Epithelial cell of proximal tubule (primary cell): Measurements from ENCODE around the gene TBC1D20. TPM values are rescaled to one million over a fixed set of nuclear protein-coding genes. Genes with fewer than 3 reads are reported as not detected.
"Not testable (repeated sequence)": the region's sequence is repeated elsewhere in the genome, so short reads cannot be mapped to it uniquely, and the experiment has no call there.

Experiments
- DNase-seq: peaks from one replicate; pipeline ENCODE4 v3.0.0-alpha.2; 2011; ENCODE audit warnings: low read depth
- H3K4me3 ChIP-seq: 2 replicates; pipeline ENCODE4 v1.5.1; 2011; ENCODE audit warnings: low read depth, mild to moderate bottlenecking, low read length
- CTCF ChIP-seq: conservative IDR thresholded peaks from 2 replicates; pipeline ENCODE4 v1.5.1; 2012; ENCODE audit warnings: low read depth, mild to moderate bottlenecking, low read length
- total RNA-seq: library from RNA; depleted of rRNA; stranded (reverse); fragments of >200 nt; gene quantifications from 2 replicates; pipeline ENCODE4 v1.2.3, GENCODE V29; 2015

The TBC1D20 gene
- total RNA-seq, 1 donor from 2014 or later: 16.4 TPM

GRCh38 chr20:400128-400453 lies 62.2 kb downstream of the TBC1D20 start:
- TF ChIP-seq CTCF: no peak
- no peak for DNase-seq
- no peak overlapping the region for H3K4me3 ChIP-seq

GRCh38 chr20:399182-399707 lies 63.1 kb downstream of the TBC1D20 start:
- H3K4me3 ChIP-seq: no peak overlapping the region
- TF ChIP-seq CTCF: no peak
- no peak for DNase-seq

- no peak for DNase-seq
- no peak overlapping the region for H3K4me3 ChIP-seq
- no peak for TF ChIP-seq CTCF
Observed at GRCh38 chr20:397432-398237, 64.7 kb downstream of the TBC1D20 start.

- TF ChIP-seq CTCF: no peak
- no peak overlapping the region for H3K4me3 ChIP-seq
- no peak for DNase-seq
Observed at GRCh38 chr20:396619-397431, 65.5 kb downstream of the TBC1D20 start.

GRCh38 chr20:396252-396618 lies 66.1 kb downstream of the TBC1D20 start:
- no peak overlapping the region for H3K4me3 ChIP-seq
- no peak for DNase-seq
- TF ChIP-seq CTCF: no peak

GRCh38 chr20:393296-393695 lies 69.0 kb downstream of the TBC1D20 start:
- H3K4me3 ChIP-seq, DNase-seq: not testable (repeated sequence)

GRCh38 chr20:391041-391711 lies 71.2 kb downstream of the TBC1D20 start:
- H3K4me3 ChIP-seq: no peak overlapping the region
- DNase-seq: no peak
- TF ChIP-seq CTCF: no peak
